NCI-H524 treated with DMSO at 0.1 percent for 48 hours (cell line): ENCODE results near the gene TLE7.

Experiments used
- DNase-seq: peaks from one replicate; lab custom pipeline; 2025; lab: John Stamatoyannopoulos, UW

The TLE7 gene

GRCh38 chr16:71412270-71413160 lies 29.3 kb downstream of the TLE7 start:
- peak; percentile 2 for DNase-seq

- DNase-seq, result no peak
Measured at GRCh38 chr16:71410146-71410545, 31.7 kb downstream of the TLE7 start.

- DNase-seq, result no peak
Measured at GRCh38 chr16:71409011-71409775, 32.7 kb downstream of the TLE7 start.

GRCh38 chr16:71408536-71408935 lies 33.3 kb downstream of the TLE7 start:
- no peak for DNase-seq

GRCh38 chr16:71407731-71408130 lies 34.1 kb downstream of the TLE7 start:
- no peak for DNase-seq

GRCh38 chr16:71406724-71407123 lies 35.1 kb downstream of the TLE7 start:
- DNase-seq, result no peak

- DNase-seq, result no peak
Measured at GRCh38 chr16:71406316-71406715, 35.5 kb downstream of the TLE7 start.

- no peak for DNase-seq
Measured at GRCh38 chr16:71404364-71404763, 37.5 kb downstream of the TLE7 start.

- DNase-seq, result no peak
Measured at GRCh38 chr16:71402674-71403073, 39.2 kb downstream of the TLE7 start.

GRCh38 chr16:71402007-71402406 lies 39.8 kb downstream of the TLE7 start:
- no peak for DNase-seq

GRCh38 chr16:71399801-71400563 lies 41.9 kb downstream of the TLE7 start:
- DNase-seq, result no peak

GRCh38 chr16:71396594-71396993 lies 45.3 kb downstream of the TLE7 start:
- DNase-seq, result no peak

GRCh38 chr16:71389330-71389729 lies 52.5 kb downstream of the TLE7 start:
- DNase-seq, result no peak

- no peak for DNase-seq
Measured at GRCh38 chr16:71387045-71387871, 54.6 kb downstream of the TLE7 start.

- no peak for DNase-seq
Measured at GRCh38 chr16:71384073-71384724, 57.7 kb downstream of the TLE7 start.

- no peak for DNase-seq
Measured at GRCh38 chr16:71383054-71383773, 58.6 kb downstream of the TLE7 start.

- no peak for DNase-seq
Measured at GRCh38 chr16:71380831-71381230, 61.0 kb downstream of the TLE7 start.
